LNCAP (cell line): ENCODE results near the gene IL36B.

Experiments used
- CTCF ChIP-seq: fragments of 450-650 bp; IDR thresholded peaks from 2 replicates; pipeline ENCODE4 v1.5.1; 2017; ENCODE audit warnings: mild to moderate bottlenecking

IL36B gene

GRCh38 chr2:113072584-113072983 is 19.9 kb upstream of the IL36B start:
- TF ChIP-seq CTCF: no peak

DNA sequence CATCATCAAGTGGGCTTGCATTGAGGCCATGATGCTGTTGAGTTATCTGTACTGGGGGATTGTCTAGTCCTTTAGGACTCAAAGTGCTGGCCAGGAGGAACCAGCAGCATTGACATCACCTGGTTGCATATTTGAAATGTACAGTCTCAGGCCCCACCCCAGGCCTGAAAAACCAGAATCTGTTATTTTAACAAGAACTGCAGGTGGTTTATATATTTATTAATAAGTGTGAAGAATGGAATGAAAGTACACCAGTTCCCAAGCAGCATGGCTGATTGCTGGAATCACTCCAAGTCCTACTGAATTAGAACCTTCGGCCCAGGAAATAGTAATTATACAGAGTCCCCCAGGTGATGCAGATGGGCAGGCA is 17.9 kb upstream of the IL36B start:
- no peak for TF ChIP-seq CTCF

DNA sequence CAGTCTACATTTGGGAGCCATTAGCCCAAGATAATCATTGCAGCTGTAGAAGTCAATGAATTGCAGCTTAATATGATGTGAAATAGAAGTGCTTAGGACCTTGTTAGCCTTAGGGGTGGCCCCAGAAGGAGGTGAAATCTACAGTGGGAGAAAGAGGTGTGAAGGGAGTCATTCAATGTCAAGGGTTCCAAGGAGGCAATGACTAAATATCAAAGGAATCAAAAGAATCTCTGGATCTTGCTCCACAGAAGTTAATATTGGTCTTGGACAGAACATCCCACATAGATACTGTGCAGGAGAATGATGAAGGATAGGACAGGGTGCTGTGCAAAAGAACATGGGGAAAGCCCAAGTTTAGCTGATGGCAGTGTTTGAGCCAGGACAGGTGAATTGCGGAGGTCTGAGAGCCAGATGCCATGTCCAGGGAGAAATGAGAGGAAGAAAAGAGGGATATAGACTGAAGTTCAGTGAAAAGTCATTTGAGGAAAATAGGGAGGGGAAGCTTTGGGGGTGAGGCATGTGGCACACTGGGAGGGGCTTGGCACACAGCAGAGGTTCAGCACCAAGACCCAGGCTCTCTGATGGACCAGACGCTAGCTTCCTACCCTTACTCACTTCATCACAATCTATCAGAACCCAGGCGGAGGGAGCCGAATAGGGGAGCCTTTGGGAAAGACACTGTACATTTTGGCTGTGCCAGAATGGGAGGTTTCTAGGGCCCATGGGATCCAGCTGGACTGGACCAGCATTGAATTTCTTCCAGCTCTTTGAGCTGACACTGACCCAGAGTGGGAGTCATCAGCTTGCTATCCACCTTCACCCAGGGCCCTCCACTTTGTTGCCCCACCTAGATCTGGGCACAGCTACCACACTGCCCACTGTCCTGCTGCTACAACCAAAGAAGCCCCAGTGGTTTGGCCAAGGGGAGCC is 17.3 kb upstream of the IL36B start:
- TF ChIP-seq CTCF: no peak

- no peak for TF ChIP-seq CTCF
Measured at GRCh38 chr2:113068706-113069485, 16.2 kb upstream of the IL36B start.

DNA sequence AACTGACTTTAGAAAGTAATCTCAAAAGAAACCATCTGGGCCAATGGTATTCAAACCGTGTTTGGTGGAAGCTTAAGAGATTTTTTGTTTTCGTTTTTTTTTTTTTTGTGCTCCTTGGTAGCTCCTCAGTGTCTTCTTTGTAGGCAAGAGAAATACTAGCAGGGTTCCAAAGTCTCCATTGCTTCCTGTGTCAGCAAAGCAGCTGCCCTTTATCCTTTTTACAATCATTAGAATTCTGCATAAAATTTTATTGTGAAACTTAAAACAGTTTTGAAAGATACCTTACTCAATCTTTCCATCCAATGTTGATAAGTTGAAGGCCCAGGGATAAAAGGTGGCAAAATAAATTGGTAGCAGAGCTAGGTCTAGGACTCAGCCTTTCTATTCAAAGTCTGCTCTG is 15.6 kb upstream of the IL36B start:
- TF ChIP-seq CTCF: no peak

- no peak for TF ChIP-seq CTCF
Measured at GRCh38 chr2:113067681-113068080, 15.0 kb upstream of the IL36B start, which contains the start of gene IL1F10. Gene IL1F10 (plus strand): TSS chr2:113067970. CDS start chr2:113072739, 4,769 bp downstream.

GRCh38 chr2:113064898-113065297 is 12.2 kb upstream of the IL36B start:
- TF ChIP-seq CTCF: no peak
